K562 (cell line): ENCODE results near the gene TFEB. TPM values are rescaled to one million over a fixed set of nuclear protein-coding genes. Genes with fewer than 3 reads are reported as not detected.
A peak's percentile ranks its signal among the peaks of the same experiment; 100 is the strongest.

Experiments
- CBX3 ChIP-seq, 2 experiments: IDR thresholded peaks; 1 replicate in 1 of 2; 2 replicates in 1 of 2; pipeline ENCODE4 v1.6.1; 2012; ENCODE audit warnings: inconsistent platforms in 2 of 2, low read length in 2 of 2, borderline replicate concordance in 1 of 2, control low read depth in 1 of 2
- CC2D1A ChIP-seq: fragments of 450-650 bp; IDR thresholded peaks from 2 replicates; pipeline ENCODE4 v1.6.1; 2017; ENCODE audit warnings: mild to moderate bottlenecking
- DPF2 ChIP-seq: fragments of 450-650 bp; IDR thresholded peaks from 2 replicates; pipeline ENCODE4 v1.6.1; 2016
- JUN ChIP-seq, 2 experiments: sonication (generic) in 1 of 2; formaldehyde crosslinking in 1 of 2; IDR thresholded peaks; 2 replicates each; pipeline versions ENCODE4 v1.6.1 to v1.8.0; 2012 to 2022; ENCODE audit warnings: borderline replicate concordance in 2 of 2, mild to moderate bottlenecking in 2 of 2, improper control_type of control experiment in 1 of 2, low read depth in 1 of 2, low read length in 1 of 2, missing genetic modification reagents in 1 of 2
- MEIS2 ChIP-seq: fragments of 450-650 bp; IDR thresholded peaks from 2 replicates; pipeline ENCODE4 v1.6.1; 2014; ENCODE audit warnings: mild to moderate bottlenecking; ENCODE audit not compliant: partially characterized antibody
- NR1H2 ChIP-seq: sonication (generic); formaldehyde crosslinking; IDR thresholded peaks from 2 replicates; pipeline ENCODE4 v1.4.0; 2020; ENCODE audit warnings: mild to moderate bottlenecking, missing genetic modification reagents
- RAD21 ChIP-seq, 2 experiments: fragments of 250-450 bp in 1 of 2; fragments of 450-650 bp in 1 of 2; sonication (Bioruptor Pico) in 1 of 2; formaldehyde crosslinking in 1 of 2; IDR thresholded peaks in 1 of 2; conservative IDR thresholded peaks in 1 of 2; 2 replicates each; pipeline versions ENCODE4 v1.4.0 to v1.8.0; 2020 to 2022; ENCODE audit warnings: mild to moderate bottlenecking in 2 of 2, moderate library complexity in 1 of 2
- SMAD1 ChIP-seq: fragments of 150-350 bp; IDR thresholded peaks from 2 replicates; pipeline ENCODE4 v1.6.1; 2014; ENCODE audit warnings: low read length, low read depth; ENCODE audit not compliant: partially characterized antibody
- SOX6 ChIP-seq: fragments of 450-650 bp; IDR thresholded peaks from 2 replicates; pipeline ENCODE4 v1.6.1; 2014; ENCODE audit warnings: mild to moderate bottlenecking
- TEAD4 ChIP-seq, 2 experiments: sonication (generic) in 1 of 2; formaldehyde crosslinking in 1 of 2; IDR thresholded peaks; 2 replicates each; pipeline versions ENCODE4 v1.6.1 to v1.8.0; 2012 to 2022; ENCODE audit warnings: borderline replicate concordance in 1 of 2, inconsistent platforms in 1 of 2, low read length in 1 of 2, mild to moderate bottlenecking in 1 of 2, missing genetic modification reagents in 1 of 2
- ZBTB7A ChIP-seq: IDR thresholded peaks from 2 replicates; pipeline ENCODE4 v1.6.1; 2011; ENCODE audit warnings: low read depth, mild to moderate bottlenecking, low read length, moderate library complexity, borderline replicate concordance; ENCODE audit not compliant: control insufficient read depth
- ZFP30 ChIP-seq: fragments of 250-450 bp; sonication (Bioruptor Pico); IDR thresholded peaks from 2 replicates; pipeline ENCODE4 v1.8.0; 2022; ENCODE audit warnings: moderate library complexity, mild to moderate bottlenecking, inconsistent platforms, borderline replicate concordance
- ZNF79 ChIP-seq: fragments of 250-450 bp; sonication (Bioruptor Pico); IDR thresholded peaks from 2 replicates; pipeline ENCODE4 v1.4.0; 2020; ENCODE audit warnings: low read depth, mild to moderate bottlenecking, moderate library complexity
- polyA plus RNA-seq, 8 experiments: library from polyadenylated mRNA; depleted of rRNA in 4 of 8; stranded (reverse) in 5 of 8; unstranded in 3 of 8; fragments of >200 nt; fragmentation: Nextera tagmentation in 2 of 8; fragmentation: Illumina TruSeq in 1 of 8; extraction: Ambion mirVana in 2 of 8; extraction: Trizol in 1 of 8; gene quantifications; 2 replicates each; pipeline versions ENCODE4 v1.2.1 to v1.2.3, GENCODE V29; 2011 to 2014; ENCODE audit warnings: inconsistent platforms in 1 of 8, missing spikeins in 1 of 8
- total RNA-seq, 7 experiments: library from RNA; depleted of rRNA in 6 of 7; stranded (reverse); fragments of >200 nt in 6 of 7; fragmentation: Illumina TruSeq in 2 of 7; extraction: Trizol in 2 of 7; gene quantifications; 2 replicates each; pipeline versions ENCODE4 v1.2.1 to v1.2.3, GENCODE V29; 2011 to 2021; ENCODE audit warnings: low replicate concordance in 1 of 7
- TF ChIP-seq, protein P1 (sequence below): fragments of 250-450 bp; sonication (Bioruptor Pico); IDR thresholded peaks from 2 replicates; pipeline ENCODE4 v1.5.0; 2021; ENCODE audit warnings: mild to moderate bottlenecking, moderate library complexity
- TF ChIP-seq, protein P2 (sequence below): fragments of 450-650 bp; IDR thresholded peaks from 2 replicates; pipeline ENCODE4 v1.6.1; 2016; ENCODE audit warnings: antibody characterized with exemption
- TF ChIP-seq, protein P3 (sequence below): fragments of 450-650 bp; IDR thresholded peaks from 2 replicates; pipeline ENCODE4 v1.6.1; 2016
- TF ChIP-seq, protein P4 (sequence below): fragments of 250-450 bp; sonication (Bioruptor Pico); IDR thresholded peaks from 2 replicates; pipeline ENCODE4 v1.4.0; 2020; ENCODE audit warnings: mild to moderate bottlenecking, moderate library complexity, borderline replicate concordance

Gene TFEB
- total and polyA plus RNA-seq, 9 of the 15 experiments (the other 6 are each of a cell fraction or from before 2014, with no cell fraction given) = 0.04 to 4.7 (median 2.0) TPM

DNA sequence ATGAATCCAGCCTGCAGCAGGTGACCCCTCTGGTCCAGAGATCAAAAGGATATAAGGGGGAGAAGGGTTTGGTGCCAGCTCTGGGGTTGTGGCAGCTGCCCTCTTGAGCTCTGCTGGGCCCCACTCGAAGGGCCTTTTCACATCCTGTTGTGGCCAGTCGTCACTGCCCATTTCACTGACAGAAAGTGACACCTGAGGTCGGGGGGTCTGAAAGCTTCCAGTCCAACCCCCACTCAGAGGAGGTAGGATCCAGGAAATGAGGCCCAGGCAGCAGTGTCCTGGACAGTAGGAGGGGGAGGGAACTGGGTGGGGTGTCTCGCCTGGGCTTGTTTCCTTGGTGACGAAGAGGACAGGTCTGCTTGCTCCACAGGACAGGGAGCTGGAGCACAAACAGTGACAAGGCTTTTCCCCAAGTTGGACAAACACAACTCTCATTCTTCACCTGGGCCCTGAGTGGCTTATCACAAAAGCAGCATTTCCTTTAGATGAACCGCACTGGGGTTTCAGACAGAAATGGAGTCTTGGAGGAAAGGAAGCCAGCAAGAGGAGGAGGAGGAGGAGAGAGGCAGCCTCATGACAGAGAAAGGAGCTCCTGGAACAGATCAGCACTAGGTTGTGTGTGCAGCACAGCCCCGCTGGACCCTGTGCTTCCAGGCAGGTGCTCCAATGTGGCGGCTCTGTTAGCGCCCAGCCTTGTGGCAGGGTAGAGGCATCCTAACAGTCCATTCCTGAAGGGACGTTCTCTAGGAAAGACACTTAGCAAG, 33.3 kb upstream of the TFEB start (continued):
- TF ChIP-seq CC2D1A = no peak
- TF ChIP-seq, protein P1, sequence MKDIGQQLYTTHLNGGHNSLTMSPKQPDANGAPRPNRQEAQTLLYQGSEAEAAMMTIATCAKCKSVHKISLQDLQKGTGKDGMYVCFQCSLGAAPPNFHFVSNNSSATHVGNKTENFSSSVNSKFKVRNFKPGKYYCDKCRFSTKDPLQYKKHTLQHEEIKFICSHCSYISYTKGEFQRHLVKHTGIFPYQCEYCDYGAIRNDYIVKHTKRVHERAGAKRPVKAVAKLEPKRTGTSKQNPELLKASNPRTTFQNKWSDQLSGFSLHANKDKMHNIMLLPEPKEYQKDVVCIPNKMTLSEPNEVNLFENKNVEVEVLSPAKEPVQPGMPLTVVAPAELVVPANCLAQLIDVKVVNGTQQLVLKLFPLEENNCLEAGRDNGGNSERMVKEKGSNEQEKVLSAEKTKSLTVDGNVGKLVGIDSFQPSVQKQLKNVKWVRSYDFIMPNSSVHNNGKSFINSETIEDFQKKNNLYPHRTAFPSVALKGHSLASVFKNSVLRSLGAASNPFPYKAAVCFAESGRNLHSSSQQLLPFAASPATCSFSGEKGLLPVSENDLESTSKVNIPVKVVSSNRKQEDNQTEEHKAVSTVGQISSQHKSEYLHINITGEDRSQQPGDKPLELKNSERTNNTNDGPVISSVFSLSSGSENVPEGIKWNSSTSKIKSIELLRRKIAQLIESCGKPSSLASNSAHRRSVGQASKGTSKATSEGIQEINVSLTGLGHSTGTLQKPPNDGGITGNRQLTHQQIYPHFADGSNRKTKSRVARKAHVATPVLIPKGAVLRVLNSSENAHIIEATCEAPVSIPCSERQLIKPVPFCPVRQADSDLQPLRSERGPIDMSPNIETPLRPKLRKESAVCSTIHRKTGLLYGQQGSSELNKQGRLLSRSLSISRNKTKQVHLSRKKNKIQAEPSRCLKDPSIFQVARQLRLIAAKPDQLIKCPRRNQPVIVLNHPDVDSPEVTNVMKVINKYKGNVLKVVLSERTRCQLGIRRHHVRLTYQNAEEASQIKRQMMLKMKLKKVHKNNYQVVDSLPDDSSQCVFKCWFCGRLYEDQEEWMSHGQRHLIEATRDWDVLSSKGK = no peak
- TF ChIP-seq, protein P2, sequence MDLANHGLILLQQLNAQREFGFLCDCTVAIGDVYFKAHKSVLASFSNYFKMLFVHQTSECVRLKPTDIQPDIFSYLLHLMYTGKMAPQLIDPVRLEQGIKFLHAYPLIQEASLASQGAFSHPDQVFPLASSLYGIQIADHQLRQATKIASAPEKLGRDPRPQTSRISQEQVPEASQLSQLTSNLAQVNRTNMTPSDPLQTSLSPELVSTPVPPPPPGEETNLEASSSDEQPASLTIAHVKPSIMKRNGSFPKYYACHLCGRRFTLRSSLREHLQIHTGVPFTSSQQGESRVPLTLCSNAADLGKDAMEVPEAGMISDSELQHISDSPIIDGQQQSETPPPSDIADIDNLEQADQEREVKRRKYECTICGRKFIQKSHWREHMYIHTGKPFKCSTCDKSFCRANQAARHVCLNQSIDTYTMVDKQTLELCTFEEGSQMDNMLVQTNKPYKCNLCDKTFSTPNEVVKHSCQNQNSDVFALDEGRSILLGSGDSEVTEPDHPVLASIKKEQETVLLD = no peak
- peak; percentile 4 for TF ChIP-seq MEIS2
- TF ChIP-seq, protein P3, sequence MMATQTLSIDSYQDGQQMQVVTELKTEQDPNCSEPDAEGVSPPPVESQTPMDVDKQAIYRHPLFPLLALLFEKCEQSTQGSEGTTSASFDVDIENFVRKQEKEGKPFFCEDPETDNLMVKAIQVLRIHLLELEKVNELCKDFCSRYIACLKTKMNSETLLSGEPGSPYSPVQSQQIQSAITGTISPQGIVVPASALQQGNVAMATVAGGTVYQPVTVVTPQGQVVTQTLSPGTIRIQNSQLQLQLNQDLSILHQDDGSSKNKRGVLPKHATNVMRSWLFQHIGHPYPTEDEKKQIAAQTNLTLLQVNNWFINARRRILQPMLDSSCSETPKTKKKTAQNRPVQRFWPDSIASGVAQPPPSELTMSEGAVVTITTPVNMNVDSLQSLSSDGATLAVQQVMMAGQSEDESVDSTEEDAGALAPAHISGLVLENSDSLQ = peak; percentile 52; the same call in 1 of the 2 replicates
- no peak for TF ChIP-seq TEAD4 (IDR thresholded peaks at IDR 0.05; ENCODE audit: low read length)
- TF ChIP-seq TEAD4 (CRISPR knock-in tag; IDR thresholded peaks at IDR 0.05; ENCODE audit: borderline replicate concordance) = no peak
- no peak for TF ChIP-seq ZFP30 (CRISPR knock-in tag)
- TF ChIP-seq SMAD1 = no peak
- TF ChIP-seq CBX3 (IDR thresholded peaks at IDR 0.05; ENCODE audit: borderline replicate concordance in 1 of 2, low read length in 2 of 2) = no peak
- peak; percentile 53 for TF ChIP-seq SOX6
- peak; percentile 31; the same call in 1 of the 2 replicates for TF ChIP-seq ZBTB7A
- peak; percentile 52; the same call in 1 of the 2 replicates for TF ChIP-seq DPF2
- no peak for TF ChIP-seq NR1H2 (CRISPR knock-in tag)
- TF ChIP-seq RAD21 (CRISPR knock-in tag; conservative IDR thresholded peaks at IDR 0.05 in 1 of 2, IDR thresholded peaks at IDR 0.05 in 1 of 2) = 0 out of 4 replicates have a peak, but pooled peaks of 1 of the 2 experiments have one; percentile 7
- no peak for TF ChIP-seq ZNF79 (CRISPR knock-in tag)
- TF ChIP-seq, protein P4, sequence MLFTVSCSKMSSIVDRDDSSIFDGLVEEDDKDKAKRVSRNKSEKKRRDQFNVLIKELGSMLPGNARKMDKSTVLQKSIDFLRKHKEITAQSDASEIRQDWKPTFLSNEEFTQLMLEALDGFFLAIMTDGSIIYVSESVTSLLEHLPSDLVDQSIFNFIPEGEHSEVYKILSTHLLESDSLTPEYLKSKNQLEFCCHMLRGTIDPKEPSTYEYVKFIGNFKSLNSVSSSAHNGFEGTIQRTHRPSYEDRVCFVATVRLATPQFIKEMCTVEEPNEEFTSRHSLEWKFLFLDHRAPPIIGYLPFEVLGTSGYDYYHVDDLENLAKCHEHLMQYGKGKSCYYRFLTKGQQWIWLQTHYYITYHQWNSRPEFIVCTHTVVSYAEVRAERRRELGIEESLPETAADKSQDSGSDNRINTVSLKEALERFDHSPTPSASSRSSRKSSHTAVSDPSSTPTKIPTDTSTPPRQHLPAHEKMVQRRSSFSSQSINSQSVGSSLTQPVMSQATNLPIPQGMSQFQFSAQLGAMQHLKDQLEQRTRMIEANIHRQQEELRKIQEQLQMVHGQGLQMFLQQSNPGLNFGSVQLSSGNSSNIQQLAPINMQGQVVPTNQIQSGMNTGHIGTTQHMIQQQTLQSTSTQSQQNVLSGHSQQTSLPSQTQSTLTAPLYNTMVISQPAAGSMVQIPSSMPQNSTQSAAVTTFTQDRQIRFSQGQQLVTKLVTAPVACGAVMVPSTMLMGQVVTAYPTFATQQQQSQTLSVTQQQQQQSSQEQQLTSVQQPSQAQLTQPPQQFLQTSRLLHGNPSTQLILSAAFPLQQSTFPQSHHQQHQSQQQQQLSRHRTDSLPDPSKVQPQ (CRISPR knock-in tag) = no peak
- 0 out of 2 replicates have a peak, but pooled peaks have one; percentile 33 for TF ChIP-seq JUN (IDR thresholded peaks at IDR 0.05; ENCODE audit: borderline replicate concordance, low read depth, low read length)
- TF ChIP-seq JUN (CRISPR knock-in tag; IDR thresholded peaks at IDR 0.05; ENCODE audit: borderline replicate concordance) = no peak
